GM03348 (cell line): Measurements from ENCODE around the gene TAS2R40.

Experiments
- DNase-seq: peaks from one replicate; pipeline ENCODE4 v3.0.0; 2012; ENCODE audit warnings: low spot score

TAS2R40 gene

DNA sequence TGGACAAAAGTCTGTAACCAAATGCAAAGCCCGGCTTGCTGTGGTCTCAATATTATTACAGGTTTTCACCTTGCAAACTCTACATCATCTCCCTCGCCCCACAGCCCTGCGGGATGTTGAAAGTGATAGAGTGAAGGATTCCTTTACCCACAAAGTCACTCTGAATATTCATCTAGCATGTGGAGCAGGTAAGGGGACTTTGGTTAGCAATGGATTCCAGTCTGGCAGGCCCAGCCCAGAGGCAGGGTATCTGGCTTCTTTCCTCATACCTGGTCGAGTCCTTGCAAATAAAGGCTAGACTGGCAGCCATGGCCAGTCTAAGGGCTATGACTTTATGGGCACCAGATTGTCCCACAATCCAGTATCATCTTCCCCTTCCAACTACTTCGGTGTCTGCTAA, 3.2 kb downstream of the TAS2R40 start:
- no peak for DNase-seq

DNA sequence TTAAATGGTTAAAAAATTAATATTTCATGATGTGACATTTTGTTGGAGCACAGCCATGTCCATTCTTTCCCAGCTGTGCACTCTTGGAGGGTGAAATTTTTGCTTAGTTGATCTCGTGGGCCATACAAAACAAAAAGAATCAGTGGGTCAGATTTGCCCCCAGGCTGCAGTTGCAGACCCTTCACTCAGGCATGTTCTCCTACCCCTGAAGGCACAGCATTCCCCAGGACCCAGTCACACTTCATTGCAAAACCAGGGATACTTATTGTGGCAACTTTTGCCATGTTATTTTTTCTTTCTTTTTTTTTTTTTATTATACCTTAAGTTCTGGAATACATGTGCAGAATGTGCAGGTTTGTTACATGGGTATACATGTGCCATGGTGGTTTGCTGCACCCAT, 6.0 kb downstream of the TAS2R40 start:
- DNase-seq, result no peak

DNA sequence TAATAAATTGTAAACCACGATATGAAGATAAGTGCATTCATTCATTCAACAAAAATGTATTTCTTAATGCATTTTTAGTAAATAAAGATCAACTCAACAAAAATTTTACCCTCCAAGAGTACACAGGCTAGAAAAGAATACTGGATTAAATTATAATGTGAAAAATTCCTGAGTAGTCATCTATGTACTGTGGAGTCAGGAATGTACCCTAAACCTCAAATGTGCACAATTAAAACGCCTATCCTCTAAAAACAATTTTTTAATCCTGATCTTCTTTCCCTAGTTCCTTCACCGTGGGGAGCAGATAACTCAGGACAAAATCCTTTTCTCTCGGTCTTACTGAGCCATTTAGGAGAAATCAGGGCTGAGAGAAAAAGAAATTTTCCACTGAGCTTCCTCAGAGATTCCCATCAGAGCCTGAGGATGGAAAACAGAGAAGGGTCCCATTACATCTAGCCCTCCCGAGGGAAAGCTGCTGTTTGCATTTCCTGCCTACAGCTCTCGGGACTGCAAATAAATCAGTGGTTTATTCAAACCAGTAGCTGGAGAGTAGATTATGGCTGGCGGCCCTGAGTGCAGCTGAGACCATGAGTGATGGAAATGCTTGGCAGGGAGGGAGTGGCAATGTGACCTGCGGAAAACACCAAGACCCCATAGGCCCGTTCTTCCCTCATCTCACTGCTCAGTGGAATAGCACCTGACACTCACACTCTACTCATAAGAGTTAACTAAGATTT, 7.4 kb downstream of the TAS2R40 start:
- peak; percentile 18 for DNase-seq

DNA sequence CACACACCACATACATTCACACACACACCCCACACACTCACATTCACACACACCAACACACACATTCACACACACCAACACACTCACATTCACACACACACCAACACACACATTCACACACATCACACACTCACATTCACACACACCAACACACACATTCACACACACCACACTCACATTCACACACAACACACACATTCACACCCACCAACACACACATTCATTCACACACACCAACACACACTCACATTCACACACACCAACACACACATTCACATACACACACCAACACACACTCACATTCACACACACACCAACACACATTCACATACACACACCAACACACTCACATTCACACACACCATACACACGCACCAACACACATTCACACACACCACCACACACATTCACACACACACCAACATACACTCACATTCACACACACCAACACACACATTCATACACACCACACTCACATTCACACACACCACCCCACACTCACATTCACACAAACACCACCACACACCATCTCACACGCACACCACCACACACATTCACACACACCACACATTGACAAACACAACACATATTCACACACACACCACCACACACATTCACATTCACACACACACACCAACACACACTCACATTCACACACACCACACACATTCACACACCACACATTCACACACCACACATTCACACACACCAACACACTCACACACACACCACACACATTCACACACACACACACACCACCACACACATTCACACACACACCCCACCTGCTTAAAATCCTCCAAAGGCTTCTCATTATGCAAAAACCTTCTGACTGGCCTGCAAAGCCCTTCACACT, 9.0 kb downstream of the TAS2R40 start:
- DNase-seq, result no peak

DNA sequence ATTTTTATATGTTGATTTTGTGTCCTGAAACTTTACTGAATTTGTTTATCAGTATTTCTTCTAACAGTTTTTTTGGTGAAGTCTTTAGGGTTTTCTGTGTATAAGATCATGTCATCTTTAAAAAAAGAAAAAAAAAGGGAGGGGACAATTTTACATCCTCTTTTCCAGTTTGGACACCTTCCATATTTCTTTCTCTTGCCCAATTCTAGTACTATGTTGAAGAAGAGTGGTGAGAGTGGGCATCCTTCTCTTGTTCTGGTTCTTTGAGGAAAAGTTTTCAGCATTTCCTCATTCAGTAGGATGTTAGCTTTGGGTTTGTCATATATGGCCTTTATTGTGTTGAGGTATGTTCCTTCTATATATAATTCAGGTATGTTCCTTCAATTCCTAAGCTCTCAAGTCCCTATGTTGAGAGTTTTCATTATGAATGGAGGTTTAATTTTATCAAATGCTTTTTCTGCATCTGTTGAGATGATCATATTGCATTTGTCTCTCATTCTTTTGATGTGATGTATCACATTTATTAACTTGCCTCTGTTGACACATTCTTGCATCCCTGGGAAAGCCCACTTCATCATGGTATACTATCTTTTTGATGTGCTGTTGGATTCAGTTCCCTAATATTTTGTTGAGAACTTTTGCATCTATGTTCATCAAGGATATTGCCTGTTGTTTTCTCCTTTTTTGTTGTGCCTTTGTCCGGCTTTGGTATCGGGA, 12.1 kb downstream of the TAS2R40 start:
- DNase-seq, result no peak

DNA sequence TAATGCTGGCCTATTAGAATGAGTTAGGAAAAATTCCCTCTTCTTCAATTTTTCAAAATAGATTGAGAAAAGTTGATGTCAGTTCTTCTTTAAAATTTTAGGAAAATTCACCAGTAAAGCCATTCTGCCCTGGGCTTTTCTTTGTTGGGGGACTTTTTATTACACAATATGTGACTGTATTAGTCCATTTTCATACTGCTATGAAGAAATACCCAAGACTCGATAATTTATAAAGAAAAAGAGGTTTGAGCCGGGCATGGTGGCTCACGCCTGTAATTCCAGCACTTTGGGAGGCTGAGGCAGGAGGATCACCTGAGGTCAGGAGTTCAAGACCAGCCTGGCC, 12.7 kb downstream of the TAS2R40 start:
- DNase-seq, result no peak

DNA sequence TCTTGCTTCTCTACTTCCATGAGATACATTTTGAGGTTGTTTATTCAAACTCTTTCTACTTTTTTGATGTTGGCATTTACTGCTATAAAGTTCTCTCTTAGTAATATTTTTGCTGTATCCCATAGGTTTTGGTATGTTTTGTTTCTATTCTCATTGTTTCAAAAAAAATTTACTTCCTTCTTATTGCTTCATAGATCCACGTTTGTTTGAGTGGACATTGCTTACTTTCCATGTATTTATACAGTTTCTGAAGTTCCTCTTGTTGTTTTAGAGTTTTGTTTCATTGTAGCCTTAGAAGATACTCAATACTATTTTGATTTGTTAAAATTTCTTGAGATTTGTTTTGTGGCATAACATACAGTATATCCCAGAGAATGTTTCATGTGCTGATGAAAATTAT, 13.7 kb downstream of the TAS2R40 start:
- no peak for DNase-seq

DNA sequence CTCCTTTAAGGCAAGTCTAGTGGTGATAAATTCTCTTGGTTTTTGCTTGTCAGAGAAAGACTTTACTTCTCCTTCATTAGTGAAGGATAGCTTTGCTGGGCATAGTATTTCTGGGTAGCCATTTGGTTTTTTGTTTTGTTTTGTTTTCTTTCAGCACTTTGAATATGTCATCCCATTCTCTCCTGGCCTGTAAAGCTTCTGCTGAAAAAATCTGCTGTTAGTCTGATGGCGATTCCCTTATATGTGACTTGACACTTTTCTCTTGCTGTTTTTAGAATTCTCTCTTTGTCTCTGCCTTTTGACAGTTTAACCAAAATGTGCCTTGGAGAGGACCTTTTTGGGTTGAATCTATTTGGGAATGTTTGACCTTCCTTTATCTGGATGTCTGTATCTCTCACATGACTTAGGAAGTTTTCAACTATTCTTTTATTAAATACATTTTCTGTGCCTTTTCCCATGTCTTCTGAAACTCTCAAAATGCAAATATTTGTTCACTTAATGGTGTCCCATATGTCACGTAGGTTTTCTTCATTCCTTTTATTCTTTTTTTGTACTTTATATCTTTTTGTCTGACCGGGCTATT, 14.7 kb downstream of the TAS2R40 start:
- no peak for DNase-seq

DNA sequence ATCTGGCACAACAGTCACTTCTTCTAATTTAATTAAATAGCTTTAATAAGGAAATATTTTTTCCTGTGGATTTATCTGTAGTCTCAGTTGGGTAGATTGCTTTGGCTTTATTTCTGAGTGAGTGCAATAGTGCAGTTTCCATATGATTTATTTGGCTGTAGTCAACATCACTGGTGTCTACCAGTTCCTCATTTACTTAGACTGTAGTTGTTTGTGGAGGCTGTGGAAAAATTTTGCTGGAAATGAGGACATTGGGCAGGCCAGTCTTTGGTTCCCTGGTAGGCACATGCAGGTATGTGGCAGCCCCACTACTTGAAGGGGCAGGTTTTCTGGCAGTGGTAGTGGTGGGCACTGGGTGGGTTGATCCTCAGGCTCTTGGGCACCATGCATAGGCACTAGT, 15.5 kb downstream of the TAS2R40 start:
- no peak for DNase-seq

DNA sequence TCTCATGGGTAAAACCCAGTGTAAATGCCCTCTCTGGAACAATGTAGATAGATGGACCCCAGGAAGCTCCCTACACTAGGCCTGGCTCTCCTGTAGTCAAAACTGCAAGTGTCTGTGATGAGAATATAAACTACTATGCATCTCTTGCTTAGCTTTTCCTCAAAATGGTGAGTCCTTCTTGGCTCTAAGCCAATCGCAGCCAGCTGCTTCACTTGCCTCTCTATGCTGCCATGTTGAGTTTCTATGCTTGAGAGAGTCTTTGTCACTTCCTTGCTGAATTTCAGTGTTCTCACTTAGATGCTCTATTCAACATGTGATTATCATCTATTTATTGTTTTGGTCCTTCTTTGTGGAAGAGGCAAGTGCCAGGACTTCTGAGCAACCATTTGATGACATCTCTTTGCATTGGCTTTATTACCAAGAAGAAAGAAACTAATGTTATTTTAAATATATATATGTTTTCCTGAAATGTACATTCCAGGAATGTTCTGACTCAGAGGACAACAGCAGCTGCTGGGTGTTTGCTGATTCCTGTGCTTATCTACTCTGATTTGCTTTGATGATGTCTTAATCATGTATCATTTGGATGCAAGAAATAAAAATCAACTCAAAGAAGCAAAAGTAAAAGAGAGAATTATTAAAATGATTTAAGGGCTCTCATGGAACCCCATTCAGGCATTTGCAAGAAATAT, 16.6 kb downstream of the TAS2R40 start:
- DNase-seq, result no peak

DNA sequence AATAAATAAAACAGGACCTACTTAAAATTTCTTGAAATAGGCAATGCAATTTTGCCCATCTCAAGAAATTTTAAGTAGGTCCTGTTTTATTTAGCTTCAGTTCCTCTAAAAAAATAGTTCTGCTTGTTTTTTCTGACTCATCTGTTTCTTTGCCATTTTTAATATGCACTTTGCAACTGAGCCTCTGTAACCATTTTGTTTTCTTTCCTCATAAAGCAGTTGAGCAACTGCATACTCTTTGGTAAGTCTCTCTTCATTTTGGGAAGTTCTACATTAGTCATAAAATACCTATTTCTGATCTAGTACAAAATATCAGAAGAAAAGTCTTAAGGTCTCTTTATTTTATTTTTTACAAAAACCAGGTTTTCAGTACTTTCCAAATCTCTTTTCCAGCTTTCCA, 18.0 kb downstream of the TAS2R40 start:
- DNase-seq, result peak; percentile 34

DNA sequence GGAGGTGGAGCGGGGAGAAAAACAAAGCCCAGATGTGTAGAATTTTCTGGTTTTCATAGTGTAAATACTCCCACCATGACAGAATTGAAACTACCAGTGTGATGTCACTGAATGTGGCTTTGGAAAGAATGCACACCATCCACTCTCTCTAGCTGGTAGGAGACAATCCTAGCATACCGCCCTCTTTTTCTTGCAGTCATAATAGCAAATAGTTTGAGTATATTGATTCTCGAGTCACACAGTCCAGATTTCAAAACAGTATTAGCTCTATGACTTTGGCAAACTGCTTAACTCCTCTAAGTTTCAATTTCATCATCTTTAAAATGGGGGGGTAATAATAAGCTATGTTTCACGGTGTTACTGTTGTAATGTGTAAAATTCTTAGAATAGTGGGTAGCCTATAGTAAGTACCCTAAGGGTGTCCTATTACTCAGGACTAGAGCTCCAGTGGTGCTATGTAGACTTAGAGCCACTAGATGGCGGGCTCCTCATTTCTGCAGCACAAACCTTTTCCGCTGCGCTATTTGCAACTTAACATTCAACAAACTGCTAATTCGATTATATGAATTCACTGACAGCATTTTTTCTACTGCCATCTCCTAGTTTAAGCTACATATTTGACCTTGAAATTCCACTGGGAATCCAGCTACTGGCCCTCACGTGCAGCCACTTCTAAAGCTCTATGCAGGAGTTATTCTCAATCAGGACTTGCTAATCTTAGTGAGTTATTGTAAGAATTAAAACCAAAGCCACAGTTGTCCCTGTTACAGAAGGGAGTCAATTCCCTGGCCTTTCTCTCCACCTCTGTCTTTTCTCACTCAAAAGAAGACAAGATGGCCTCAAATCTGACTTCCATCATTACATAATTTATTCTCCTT, 18.7 kb downstream of the TAS2R40 start:
- DNase-seq, result peak; percentile 70

DNA sequence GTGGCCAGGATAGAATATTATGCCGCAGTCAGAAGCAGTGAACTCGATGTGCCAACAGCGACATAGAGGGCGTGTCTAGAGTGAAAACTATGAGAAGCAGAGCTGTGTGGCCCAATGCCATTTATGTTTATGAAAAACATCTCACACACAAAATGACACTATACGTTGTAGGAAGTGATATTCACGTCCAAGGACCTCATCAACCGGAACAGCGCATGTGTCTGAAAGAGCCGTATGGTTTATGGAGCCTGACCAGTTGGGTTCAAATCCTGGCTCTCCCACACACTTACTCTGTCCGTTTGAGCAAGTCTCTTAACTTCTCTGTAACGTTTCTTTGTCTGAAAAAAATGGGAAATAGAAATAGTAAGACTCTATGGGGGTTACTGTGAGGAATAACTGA, 20.5 kb downstream of the TAS2R40 start:
- DNase-seq, result no peak

DNA sequence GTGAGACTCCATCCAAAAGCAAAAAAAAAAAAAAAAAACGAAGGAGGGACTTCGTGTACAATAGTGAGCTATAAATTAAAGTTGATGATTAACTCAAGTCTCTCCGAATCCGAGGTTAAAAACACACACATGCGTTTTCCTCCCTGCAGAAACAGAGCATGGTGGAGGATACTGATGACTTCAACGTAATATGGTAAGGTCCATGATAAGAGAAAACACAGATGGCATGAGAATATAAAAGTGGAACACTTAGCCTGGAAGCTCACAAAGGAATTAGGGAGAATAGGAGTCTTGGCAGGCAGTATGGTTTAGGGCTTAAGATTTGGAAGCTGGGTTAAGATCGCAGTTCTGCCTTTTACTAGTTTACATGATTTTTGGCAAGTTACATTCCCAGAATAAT, 21.3 kb downstream of the TAS2R40 start:
- DNase-seq, result no peak

DNA sequence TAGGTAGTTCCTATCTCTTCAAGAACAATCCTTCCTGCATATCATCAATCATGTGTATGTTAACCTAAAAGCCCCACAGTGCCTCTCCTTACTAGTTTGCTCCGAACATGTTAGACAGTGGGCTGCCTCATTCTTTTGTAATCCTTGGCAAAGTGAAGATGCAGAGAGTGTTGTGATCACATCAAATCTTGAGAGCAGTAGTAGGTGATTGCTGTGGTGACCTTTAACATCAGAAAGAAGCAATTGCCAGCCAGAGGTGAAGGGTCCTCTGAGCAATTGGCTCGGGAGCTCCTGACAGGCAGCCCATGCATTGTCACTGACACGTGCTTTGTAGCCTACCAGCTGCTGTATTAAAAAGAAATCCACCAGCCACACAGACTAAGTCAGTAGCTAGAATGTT, 21.8 kb downstream of the TAS2R40 start:
- DNase-seq, result no peak

DNA sequence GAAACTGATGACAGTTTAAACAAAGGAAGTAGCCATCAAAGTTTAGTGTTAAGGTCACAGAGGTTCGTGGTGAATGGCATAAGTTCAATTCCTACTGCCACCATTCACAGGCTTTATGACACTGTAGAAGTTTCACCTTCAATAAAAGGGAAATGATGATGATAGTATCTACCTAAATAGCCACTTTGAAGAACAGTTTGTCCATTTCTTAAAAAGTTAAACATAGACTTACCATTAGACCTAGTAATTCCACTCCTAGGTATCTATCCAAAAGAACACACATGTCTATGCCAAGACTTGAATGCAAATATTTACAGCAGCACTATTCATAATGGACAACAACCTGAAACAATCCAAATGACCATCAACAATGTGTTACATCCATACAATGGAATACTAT, 22.5 kb downstream of the TAS2R40 start:
- no peak for DNase-seq

DNA sequence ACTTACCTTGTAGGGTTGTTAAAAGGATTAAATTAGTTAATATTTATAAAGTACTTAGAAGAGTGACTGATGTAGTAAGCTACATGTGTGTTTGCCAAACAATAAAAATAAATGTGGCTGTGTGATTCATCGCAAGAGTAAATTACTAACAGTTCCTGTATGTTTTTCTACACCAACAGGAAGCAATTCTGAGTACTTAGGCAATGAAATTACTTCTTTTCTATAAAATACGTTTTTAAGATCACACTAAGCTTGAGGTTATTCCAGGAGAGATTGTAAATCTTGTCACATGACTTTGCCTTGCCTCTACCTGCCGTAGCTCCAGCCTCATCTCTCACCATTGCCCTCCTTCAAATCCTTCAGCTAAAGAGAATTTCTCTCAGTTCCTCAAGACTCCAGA, 23.3 kb downstream of the TAS2R40 start:
- peak; percentile 37 for DNase-seq

DNA sequence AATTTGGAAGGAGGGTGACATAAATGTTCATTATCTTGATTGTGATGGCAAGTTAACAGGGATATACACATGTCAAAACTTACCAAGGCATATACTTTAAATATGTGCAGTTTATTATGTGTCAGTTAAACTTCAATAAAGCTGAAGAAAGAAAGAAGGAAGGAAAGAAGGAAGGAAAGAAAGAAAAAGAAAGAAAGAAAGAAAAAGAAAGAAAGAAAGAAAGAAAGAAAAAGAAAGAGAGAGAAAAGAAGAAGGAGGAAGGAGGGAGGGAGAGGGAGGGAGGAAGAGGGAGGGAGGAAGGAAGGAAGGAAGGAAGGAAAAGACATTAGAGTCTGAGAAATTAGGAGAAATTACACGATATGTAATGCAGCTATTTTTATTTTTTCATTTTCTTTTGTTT, 25.5 kb downstream of the TAS2R40 start:
- DNase-seq, result no peak

DNA sequence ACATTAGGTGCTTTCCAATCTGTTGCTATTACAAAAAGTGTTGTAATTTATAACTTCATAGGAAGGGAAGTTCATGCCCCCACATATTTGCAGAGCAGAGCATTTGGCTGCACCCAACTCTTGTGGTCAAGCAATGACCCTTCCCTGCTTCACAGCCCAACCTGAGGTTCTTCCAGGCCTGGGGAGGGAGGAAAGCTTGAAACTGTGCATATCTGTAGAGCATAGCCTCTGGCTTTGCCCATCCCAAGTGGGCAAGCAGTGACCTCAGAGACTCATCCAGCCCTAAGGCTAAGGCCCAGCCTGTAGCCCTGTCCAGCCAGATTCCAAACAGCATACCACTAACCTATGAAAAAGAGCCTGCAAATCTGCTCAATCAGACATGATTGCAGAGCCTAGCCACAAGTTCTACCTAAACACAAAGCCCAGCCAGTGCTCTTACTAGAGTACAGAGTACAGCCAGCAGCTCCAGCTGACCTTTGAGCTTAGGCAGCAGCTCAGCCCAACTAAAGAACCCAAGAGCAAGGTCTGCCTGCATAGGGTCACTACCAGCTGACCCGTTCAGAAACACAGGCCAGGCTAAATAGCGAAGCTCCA, 27.0 kb downstream of the TAS2R40 start:
- DNase-seq, result no peak

DNA sequence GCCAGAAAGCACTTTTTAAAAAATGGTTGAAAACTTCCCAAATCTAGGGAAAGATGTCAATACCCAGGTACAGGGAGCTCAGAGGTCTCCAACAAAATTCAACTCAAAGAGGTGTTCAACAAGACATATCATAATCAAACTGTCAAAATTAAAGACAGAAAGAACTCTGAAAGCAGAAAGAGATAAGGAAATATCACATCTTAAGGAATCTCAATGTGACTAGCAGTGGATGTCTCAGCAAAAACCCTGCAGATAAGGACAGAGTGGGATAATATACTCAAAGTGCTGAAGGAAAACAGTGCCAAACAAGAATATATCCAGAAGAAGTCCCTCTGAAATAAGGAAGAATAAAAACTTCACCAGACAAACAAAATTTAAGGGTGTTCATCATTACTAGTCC, 28.4 kb downstream of the TAS2R40 start:
- no peak for DNase-seq

DNA sequence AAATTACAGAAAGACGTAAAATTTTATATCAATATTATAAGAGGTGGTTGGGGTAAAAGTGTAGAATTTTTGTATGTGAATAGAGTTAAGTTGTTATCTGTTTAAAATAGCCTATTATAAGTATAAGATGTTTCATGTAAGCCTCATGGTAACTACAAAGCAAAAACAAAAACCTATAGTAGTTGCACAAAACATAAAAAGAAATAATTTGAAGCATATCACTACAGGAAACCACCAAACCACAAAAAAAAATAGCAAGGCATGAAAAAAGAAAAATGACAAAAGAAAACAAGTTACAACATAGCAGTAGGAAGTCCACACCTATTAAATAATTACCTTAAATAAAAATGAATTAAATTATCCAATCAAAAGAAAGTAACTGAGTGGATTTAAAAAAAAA, 29.0 kb downstream of the TAS2R40 start:
- no peak for DNase-seq
